ENCODE measurements around the gene RIPK1.

DNA sequence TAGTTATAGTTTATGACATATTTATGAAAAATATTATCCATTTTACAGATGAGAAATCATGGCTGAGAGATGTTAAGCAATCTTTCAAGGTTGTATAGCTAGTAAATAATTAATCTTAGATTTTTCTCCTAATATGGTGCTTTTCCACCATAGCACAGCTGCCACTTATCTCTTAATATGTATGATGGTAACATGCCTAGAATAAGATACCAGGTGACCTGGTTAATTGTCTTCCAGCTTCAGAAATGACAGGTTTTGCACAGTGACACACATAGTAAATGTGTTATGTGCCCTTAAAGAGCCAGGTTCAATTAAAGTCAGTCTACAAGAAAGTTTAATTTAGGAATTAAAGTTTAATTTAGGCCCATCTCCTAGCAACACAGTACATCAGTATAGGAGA, 74.2 kb downstream of the RIPK1 start:
- TF ChIP-seq, protein P1, sequence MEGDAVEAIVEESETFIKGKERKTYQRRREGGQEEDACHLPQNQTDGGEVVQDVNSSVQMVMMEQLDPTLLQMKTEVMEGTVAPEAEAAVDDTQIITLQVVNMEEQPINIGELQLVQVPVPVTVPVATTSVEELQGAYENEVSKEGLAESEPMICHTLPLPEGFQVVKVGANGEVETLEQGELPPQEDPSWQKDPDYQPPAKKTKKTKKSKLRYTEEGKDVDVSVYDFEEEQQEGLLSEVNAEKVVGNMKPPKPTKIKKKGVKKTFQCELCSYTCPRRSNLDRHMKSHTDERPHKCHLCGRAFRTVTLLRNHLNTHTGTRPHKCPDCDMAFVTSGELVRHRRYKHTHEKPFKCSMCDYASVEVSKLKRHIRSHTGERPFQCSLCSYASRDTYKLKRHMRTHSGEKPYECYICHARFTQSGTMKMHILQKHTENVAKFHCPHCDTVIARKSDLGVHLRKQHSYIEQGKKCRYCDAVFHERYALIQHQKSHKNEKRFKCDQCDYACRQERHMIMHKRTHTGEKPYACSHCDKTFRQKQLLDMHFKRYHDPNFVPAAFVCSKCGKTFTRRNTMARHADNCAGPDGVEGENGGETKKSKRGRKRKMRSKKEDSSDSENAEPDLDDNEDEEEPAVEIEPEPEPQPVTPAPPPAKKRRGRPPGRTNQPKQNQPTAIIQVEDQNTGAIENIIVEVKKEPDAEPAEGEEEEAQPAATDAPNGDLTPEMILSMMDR (conservative IDR thresholded peaks at IDR 0.05; ENCODE audit: low read depth, low read length): no peak
- TF ChIP-seq EZH2 (IDR thresholded peaks at IDR 0.05; ENCODE audit: low read length, unreplicated experiment): no peak
- TF ChIP-seq EZH2phosphoT487 (IDR thresholded peaks at IDR 0.05; ENCODE audit: borderline replicate concordance, low read length): no peak

All from PC-3 (cell line).